Endothelial cell of umbilical vein (primary cell): ENCODE measurements around the gene PTCHD4.

Experiments
- CTCF ChIP-seq, 2 donors: IDR thresholded peaks; 1 replicate in 1 of 2; 2 replicates in 1 of 2; pipeline ENCODE4 v1.5.1; 2011; ENCODE audit warnings: low read length in 2 of 2, mild to moderate bottlenecking in 2 of 2, moderate library complexity in 2 of 2, control low read depth in 1 of 2, inconsistent platforms in 1 of 2, low read depth in 1 of 2; ENCODE audit not compliant: insufficient read depth in 1 of 2; ENCODE audit errors: extremely low read depth in 1 of 2
- EZH2 ChIP-seq: IDR thresholded peaks from 2 replicates; pipeline ENCODE4 v1.6.1; 2012; ENCODE audit warnings: borderline replicate concordance, low read depth, mild to moderate bottlenecking, moderate library complexity, low read length, inconsistent platforms; ENCODE audit not compliant: severe bottlenecking
- MAX ChIP-seq: IDR thresholded peaks from 2 replicates; pipeline ENCODE4 v1.6.1; 2011; ENCODE audit not compliant: insufficient read depth, insufficient read length
- POLR2A ChIP-seq: IDR thresholded peaks from 2 replicates; pipeline ENCODE4 v1.6.1; 2012; ENCODE audit warnings: low read depth, mild to moderate bottlenecking, control low read depth, low read length
- POLR2AphosphoS5 ChIP-seq: IDR thresholded peaks from 2 replicates; pipeline ENCODE4 v1.6.1; 2012; ENCODE audit warnings: low read depth, mild to moderate bottlenecking, control low read depth, low read length, moderate library complexity; ENCODE audit not compliant: insufficient read depth

GRCh38 chr6:48098923-48099322 lies 12.1 kb downstream of the PTCHD4 start:
- TF ChIP-seq POLR2AphosphoS5 = no peak
- no peak for TF ChIP-seq CTCF (IDR thresholded peaks at IDR 0.05; ENCODE audit: extremely low read depth in 1 of 2, insufficient read depth in 1 of 2, low read depth in 1 of 2, low read length in 2 of 2)
- TF ChIP-seq EZH2 = no peak
- no peak for TF ChIP-seq POLR2A
- TF ChIP-seq MAX = no peak
